Mesothelial cell of epicardium (in vitro differentiated cells): ENCODE results near the gene SEMA6A. TPM values are rescaled to one million over a fixed set of nuclear protein-coding genes. Genes with fewer than 3 reads are reported as not detected.
A peak's percentile ranks its signal among the peaks of the same experiment; 100 is the strongest.

Experiments used
- DNase-seq, 2 experiments: peaks; one replicate each; pipeline ENCODE4 v3.0.0; 2021; ENCODE audit warnings: low spot score in 2 of 2; ENCODE audit not compliant: unreplicated experiment in 2 of 2
- H3K27ac Mint-ChIP-seq: 2 replicates; pipeline ENCODE4 v1.8.0; 2021; ENCODE audit warnings: mixed read lengths
- H3K27me3 Mint-ChIP-seq: 2 replicates; pipeline ENCODE4 v1.8.0; 2021; ENCODE audit warnings: low read depth, mixed read lengths
- H3K36me3 Mint-ChIP-seq: 2 replicates; pipeline ENCODE4 v1.8.0; 2021; ENCODE audit warnings: mixed read lengths
- H3K4me1 Mint-ChIP-seq: 2 replicates; pipeline ENCODE4 v1.8.0; 2021; ENCODE audit warnings: mixed read lengths
- H3K4me3 Mint-ChIP-seq: 2 replicates; pipeline ENCODE4 v1.8.0; 2021; ENCODE audit warnings: mild to moderate bottlenecking, moderate library complexity, mixed read lengths
- H3K9me3 Mint-ChIP-seq: 2 replicates; pipeline ENCODE4 v1.8.0; 2021; ENCODE audit warnings: mixed read lengths
- total RNA-seq: library from RNA; stranded (reverse); gene quantifications from 3 replicates; pipeline ENCODE4 v1.2.1, GENCODE V29; 2021
- TF ChIP-seq, protein P1 (sequence below): fragments of 200-600 bp; sonication (generic); IDR thresholded peaks from one replicate; pipeline ENCODE4 v1.5.0; 2021; ENCODE audit warnings: antibody characterized with exemption; ENCODE audit not compliant: unreplicated experiment

The SEMA6A gene
- total RNA-seq, 1 donor from 2014 or later, result 129 TPM

DNA sequence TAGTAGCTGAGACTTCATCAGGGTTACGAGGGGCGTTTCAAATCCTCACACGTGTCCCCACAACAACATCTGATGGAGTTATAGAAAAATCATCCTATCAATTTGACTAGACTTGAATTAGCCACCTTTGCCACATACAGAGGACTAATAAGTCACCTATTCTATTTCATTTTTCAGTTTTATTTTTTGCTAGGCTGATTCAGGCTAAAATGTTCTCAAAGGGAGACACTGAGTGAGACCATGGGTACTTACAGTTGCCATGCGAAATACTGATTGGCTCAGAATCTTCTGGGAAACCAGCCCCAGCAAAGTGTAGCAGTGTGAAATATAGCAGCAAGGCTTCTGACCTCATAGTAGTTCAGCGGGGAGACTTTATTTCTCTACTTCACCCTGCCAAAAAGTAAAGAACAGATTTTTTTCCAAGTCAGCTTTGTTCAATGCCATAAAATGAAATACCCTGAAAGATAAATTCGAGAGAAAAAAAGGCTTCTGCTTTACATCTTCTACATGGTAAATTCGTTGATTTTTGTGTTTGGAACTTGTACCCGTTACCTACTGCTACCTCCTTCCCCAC, 69.9 kb downstream of the SEMA6A start:
- TF ChIP-seq, protein P1, sequence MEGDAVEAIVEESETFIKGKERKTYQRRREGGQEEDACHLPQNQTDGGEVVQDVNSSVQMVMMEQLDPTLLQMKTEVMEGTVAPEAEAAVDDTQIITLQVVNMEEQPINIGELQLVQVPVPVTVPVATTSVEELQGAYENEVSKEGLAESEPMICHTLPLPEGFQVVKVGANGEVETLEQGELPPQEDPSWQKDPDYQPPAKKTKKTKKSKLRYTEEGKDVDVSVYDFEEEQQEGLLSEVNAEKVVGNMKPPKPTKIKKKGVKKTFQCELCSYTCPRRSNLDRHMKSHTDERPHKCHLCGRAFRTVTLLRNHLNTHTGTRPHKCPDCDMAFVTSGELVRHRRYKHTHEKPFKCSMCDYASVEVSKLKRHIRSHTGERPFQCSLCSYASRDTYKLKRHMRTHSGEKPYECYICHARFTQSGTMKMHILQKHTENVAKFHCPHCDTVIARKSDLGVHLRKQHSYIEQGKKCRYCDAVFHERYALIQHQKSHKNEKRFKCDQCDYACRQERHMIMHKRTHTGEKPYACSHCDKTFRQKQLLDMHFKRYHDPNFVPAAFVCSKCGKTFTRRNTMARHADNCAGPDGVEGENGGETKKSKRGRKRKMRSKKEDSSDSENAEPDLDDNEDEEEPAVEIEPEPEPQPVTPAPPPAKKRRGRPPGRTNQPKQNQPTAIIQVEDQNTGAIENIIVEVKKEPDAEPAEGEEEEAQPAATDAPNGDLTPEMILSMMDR, result no peak
- peaks cover 87% of the 10 kb centered on the region for H3K4me1 Mint-ChIP-seq
- peak overlapping the region; percentile 84 for H3K27ac Mint-ChIP-seq
- H3K36me3 Mint-ChIP-seq, result peaks cover 7% of the 10 kb centered on the region
- H3K4me3 Mint-ChIP-seq, result no peak overlapping the region
- DNase-seq, result no peak
- H3K27me3 Mint-ChIP-seq, result no peaks in the 10 kb centered on the region
- H3K9me3 Mint-ChIP-seq, result no peaks in the 10 kb centered on the region

DNA sequence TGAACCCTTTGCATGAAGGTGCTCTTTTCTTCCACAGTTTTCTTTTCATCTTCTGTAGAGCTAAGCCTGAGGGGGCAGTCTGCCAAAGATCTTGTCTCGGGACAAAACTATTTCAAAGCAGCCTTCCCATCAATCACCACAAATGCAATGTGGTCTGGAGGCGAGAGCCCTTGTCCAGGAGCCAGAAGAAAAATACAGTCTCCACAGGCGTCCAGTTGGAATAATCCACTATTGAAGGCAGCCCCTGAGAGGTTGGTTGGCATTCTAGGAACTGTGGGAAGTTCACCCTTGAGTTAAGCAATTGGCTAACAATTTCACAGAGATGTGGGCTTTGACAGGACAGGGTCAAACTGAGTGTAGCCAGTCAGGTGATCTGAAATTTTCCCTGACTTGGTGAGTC, 72.0 kb downstream of the SEMA6A start:
- Mint-ChIP-seq H3K36me3 (peaks cover 9% of the 10 kb centered on the region), H3K27me3 (no peaks in the 10 kb centered on the region), H3K4me3 (no peak overlapping the region), H3K9me3 (no peaks in the 10 kb centered on the region), H3K27ac (peak overlapping the region; percentile 92), H3K4me1 (peaks cover 87% of the 10 kb centered on the region)
- DNase-seq, result peak; percentile 41 to 66
- TF ChIP-seq, protein P1, result no peak

- peaks cover 9% of the 10 kb centered on the region for H3K36me3 Mint-ChIP-seq
- peaks cover 87% of the 10 kb centered on the region for H3K4me1 Mint-ChIP-seq
- no peaks in the 10 kb centered on the region for H3K27me3 Mint-ChIP-seq
- no peaks in the 10 kb centered on the region for H3K9me3 Mint-ChIP-seq
- H3K4me3 Mint-ChIP-seq, result peak overlapping the region; percentile 41
- peak overlapping the region; percentile 92 for H3K27ac Mint-ChIP-seq
- TF ChIP-seq, protein P1, result no peak
- DNase-seq, result no peak
Measured at GRCh38 chr5:116502138-116502537, 72.5 kb downstream of the SEMA6A start.

DNA sequence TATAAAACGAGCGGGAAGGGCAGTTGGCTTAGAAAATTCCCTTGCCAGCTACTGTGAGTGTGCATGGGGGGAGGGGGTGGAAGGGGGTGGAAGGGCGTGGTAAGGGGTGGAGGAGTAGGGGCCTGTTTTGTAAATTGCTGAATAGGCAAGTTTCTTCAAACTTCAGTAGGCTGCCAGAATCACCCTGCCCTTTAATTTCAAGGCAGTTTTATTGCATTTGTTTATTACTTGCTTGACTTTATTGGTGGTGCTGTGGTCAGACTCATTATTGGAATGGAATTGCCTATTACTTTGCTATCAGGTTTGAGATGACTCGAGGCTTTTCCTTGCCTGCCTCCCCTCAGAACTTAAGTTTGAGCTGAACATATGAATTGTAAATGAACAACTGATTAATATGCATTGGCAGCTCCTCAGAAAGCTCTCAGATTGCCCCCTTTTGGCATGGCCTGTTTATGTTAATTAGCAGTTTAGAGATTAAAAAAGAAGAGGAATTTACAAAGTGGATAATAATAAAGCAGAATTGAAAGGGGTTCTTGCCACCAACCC, 76.0 kb downstream of the SEMA6A start:
- H3K27me3 Mint-ChIP-seq, result no peaks in the 10 kb centered on the region
- H3K4me1 Mint-ChIP-seq, result peaks cover 81% of the 10 kb centered on the region
- H3K4me3 Mint-ChIP-seq, result no peak overlapping the region
- peak overlapping the region; percentile 93 for H3K27ac Mint-ChIP-seq
- H3K36me3 Mint-ChIP-seq, result peaks cover 28% of the 10 kb centered on the region
- H3K9me3 Mint-ChIP-seq, result no peaks in the 10 kb centered on the region
- TF ChIP-seq, protein P1, result no peak
- no peak for DNase-seq

- Mint-ChIP-seq H3K4me3 (no peak overlapping the region), H3K9me3 (no peaks in the 10 kb centered on the region), H3K4me1 (peaks cover 75% of the 10 kb centered on the region), H3K36me3 (peaks cover 28% of the 10 kb centered on the region), H3K27me3 (no peaks in the 10 kb centered on the region), H3K27ac (peak overlapping the region; percentile 93)
- TF ChIP-seq, protein P1, result no peak
- no peak for DNase-seq
Measured at GRCh38 chr5:116497631-116498030, 77.0 kb downstream of the SEMA6A start.
